ENCODE measurements around the gene DRGX. TPM values are rescaled to one million over a fixed set of nuclear protein-coding genes. Genes with fewer than 3 reads are reported as not detected.

Gene DRGX
- total RNA-seq, 2 donors from 2014 or later: not detected

DNA sequence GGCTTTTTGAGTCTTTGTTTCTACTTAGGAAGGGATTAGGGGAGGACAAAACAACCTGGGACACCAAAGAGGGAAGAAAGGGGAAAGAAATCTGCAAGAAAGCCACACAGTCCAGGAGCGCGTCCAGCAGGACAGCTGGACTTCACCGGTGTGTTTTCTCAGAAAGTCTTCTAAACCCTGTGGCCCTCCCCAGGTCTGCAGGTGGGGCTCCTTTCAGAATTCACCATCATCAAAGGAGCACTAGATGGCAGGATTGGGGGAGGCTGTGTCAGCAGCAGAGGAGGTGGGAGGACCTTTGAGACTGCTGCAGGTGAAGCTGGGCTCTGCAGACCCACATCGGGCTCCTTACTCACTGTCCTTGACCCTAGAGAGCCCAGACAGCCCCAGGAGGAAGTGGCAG, 13.9 kb upstream of the DRGX start:
- no peak for DNase-seq (ENCODE audit: low spot score)
- intact Hi-C loops (cut with DNase I): no loop called here

DNA sequence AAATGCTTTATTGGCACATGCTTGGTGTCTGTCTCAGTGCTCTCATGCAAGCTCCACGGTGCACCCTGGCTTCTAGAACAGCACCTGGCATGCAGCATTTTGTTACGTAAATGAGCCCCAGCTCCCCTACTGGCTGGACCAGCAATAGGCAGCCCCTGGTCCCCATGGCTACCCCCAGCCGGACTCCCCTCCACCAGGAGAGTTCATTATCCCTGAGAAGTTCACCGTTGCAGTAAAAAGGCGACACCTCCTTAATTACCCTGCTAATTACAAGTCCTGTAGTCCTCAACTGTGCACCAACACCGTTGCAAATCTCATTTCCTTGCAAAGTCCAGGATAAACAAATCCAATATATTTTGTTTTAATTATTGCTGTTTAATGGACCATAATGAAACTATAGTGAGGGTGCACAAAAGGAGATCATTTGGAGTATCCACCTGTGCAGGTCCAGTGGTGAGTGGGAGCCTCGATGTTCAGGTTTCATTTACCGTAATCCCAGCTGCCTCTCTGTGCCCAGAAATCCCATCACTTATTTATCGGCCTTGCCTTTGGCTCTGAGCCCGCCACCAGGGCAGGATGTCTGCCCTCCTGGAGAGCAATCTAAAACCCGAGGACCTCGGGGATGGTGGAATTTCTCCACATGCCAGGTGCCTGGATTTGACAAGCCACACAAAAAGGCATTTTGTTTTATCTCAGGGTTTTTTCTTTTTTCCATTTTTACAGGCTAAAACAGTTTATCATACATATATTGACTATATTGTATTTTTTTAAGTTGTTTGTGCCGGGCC, 12.8 kb upstream of the DRGX start:
- no peak for DNase-seq (ENCODE audit: low spot score)
- intact Hi-C loops (cut with DNase I): no loop called here

DNA sequence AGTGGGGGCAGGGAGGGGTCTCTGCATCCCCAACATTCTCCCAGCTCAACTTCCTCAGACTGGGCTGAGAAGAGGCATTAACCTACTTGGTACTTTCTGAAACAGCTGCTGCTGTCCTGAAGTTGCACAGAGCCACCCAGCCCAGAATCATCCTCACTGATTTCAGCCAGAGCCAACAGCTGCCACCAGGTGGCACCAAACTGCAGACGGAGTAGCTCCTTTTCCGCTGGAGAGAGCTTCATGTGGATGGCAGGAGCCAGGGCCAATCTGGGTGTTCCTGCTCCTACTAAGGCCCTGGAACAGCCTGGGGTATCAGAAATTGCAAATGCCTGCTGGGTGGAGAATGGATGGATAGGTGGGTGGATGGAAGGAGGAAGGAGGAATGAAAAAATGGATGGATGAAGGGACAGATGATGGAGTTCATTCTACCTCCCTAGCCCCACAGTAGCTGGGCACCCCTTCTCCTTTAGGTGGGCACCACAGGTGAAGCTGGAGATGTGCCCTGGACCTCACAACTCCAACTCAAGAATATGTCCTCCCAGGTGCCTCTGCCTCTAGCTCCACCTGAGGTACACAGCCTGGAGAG, 11.8 kb upstream of the DRGX start:
- intact Hi-C loops (cut with DNase I): no loop called here
- DNase-seq (ENCODE audit: low spot score): peak; percentile 94

DNA sequence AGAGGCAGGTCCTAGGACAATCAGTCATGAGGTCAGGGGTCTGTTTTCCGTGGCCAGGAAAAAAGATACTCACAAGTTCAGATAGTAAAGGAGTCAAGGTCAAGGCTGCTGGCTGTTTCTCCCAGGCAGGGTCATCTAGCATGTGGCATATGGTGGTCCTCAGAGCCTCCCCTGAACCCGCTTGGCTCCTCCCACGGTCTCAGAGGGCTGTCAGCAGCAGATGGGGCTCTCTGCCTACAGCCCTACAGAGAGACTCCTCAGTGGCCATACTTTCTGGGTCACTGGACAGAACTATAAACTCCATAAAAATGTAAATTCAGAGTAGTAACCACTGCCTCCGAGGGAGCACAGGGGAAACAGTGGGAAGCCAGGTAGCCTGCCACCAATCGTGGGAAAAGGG, 11.3 kb upstream of the DRGX start:
- intact Hi-C loops (cut with DNase I): no loop called here
- no peak for DNase-seq (ENCODE audit: low spot score)

DNA sequence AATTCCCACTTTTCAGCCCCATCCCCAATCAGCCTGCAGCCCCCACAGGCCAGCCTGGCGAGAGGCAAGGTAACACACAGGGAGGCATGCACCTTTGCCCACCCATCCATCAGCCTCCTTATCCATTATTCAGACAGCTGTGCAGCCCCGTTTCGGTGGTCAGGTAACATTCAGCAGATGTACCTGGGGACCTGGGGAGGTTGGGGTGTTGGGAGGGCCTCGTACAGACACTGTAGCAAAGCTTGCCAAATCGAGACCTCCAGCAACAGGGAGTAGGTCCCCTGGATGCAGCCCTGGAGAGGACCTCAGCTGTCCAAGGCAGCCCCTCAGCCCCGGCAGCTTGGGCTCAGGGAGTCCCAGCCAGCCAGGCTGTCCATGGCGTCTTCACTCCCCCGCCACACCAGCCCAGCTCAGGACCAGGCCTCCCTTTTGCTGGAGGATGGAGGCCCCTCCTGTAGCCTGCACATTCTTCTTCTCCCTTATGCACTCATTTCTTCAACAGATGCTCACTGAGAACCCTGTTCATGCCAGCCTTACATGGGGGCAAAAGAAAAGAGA, 8.5 kb upstream of the DRGX start:
- intact Hi-C loops (cut with DNase I): no loop called here
- no peak for DNase-seq (ENCODE audit: low spot score)

DNA sequence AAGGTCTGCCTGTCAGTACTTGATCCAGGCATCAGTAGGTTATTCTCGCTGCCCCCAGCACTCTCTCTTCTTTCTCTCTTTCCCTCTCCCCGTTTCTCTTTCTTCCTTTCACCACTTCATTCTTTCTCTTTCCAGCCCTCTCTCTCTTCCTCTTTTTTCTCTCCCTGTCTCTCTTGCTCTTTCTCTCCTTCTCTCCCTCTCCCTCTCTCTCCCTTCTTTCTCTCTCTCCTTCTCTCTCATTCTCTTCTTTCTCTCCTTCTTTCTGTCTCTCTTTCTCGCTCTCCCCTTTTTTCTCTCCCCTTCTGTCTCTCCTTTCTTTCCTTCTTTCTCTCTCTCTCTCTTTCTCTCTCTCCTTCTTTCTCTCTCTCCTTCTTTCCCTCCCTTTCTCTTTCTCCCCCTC, 7.5 kb upstream of the DRGX start:
- no peak for DNase-seq (ENCODE audit: low spot score)
- intact Hi-C loops (cut with DNase I): no loop called here

DNA sequence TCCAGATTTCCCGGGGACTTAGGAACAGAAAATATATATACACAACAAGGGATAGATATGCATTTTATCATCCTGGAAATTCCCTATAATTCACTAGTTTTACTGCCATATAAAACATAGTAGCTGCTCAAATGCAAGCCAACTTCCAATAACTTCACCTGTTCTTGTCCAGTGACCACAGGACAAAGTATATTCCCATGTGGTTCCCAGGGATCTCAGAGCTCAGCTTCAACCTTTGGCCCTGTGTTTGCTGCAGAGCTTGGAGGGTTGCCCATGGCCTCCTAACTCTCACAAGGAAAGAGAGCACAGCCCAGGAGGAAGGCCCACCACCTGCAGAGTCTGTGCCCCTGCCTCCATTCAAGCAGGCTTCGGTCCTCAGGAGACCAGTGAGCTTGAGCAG, 4.5 kb upstream of the DRGX start:
- intact Hi-C loops (cut with DNase I): no loop called here
- DNase-seq (ENCODE audit: low spot score): peak; percentile 28

DNA sequence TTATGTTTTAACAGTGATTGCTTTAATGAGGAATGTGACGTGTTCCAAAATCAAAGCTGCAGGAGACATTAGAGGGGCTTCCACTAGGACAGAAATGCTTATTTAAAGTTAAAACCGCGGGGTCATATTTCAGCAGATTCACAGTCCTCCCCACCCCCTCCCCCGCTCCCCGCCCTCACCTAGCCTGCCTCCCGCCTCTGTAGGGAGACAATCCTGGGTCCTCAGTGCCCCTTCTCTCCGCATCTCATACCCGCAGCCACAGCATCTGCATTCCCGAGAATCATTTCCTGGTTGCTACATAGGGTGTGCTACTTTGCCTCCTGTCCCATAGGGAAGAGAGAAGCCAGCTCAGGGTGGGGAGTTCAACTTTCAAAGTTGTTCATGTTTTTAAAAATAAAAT, 3.1 kb upstream of the DRGX start:
- intact Hi-C loops (cut with DNase I): no loop called here
- DNase-seq (ENCODE audit: low spot score): no peak

DNA sequence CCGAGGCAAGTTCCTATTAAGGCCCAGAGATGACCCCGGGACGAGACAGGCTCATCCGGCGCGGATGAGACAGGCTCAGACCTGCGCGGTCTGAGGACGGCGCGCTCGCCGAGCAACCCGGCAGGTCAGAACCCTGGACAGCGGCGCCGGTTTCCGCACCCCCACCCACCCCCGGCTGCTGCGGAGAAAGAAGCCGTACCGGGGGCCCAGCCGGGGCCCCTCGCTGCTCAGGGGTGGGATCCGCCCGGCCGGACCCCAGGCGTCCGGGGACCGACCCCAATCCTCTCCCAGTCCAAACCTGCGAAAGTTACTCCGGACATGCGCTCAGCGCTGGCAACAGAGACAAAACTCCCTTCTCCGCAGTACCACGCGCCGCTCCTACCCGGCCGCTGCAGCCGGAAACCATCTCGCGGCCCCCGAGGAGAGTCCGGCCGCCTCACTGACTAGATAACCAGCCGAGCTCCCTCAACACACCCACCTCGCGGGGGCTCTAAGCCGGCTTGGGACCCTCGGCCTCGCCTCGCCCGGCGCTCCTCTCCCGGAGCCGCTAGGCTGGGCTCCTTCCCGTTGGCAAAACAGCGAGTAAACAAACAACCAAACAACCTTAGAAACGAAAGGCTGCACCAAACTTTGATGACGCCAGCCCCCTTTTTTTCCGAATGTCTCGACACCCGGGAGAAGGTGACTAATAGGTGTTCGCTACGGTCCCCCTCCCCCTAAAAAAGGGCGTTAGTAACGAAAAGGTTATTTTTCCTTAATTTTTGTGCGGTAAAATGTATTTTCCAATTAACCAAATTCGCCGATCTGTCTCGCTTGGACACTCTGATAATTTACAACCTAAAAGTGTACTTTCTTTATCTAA, 2.3 kb upstream of the DRGX start:
- DNase-seq (ENCODE audit: low spot score): peak; percentile 87
- intact Hi-C loops (cut with DNase I): no loop called here

DNA sequence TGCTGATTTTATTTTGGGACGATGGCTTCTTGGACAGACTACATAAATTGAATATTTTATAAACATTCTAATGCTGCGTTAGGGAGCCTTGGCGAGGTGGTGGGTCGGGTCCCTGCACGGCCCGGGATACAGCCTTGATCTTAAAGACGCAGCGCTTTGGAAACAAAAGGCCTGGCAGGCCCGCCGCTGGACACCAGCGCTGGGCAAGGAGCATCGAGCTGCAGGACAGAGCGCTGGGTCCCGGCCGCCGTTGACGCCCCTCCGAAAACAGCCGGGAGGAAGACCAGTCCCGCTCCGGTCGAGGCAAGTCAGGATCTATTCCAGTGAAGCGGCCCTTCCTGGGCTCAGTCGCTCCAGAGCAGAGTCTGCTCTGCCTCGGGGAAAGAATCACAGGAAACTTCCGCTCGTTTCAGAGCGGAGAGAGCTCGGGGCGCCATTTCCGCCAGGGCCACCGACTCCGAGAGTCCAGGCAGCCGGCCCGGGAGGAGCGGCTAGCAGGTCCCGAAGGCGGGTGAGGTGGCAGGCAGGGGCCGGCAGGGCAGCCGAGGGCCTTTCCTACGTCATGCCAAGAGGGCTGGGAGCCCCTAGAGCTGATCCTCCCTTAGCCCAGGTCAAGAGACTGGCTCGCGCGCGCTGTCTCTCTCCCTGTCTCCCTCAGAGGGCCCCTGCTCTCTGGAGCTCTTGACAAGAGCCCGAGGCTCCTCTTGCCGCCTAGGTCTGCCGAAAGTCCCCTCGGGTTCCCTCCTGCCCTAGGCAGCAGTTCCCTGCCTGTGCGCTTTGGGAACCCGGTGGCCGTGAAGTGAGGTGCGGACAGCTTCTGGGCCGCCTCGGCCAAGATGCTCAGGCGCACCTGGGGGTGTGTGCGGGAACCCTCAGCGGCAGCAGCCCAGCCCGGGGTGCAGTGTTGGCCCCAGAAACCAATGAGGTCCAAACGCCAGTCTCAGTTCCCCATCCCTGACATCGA, 1.4 kb upstream of the DRGX start:
- DNase-seq (ENCODE audit: low spot score): peak; percentile 78
- intact Hi-C loops (cut with DNase I): no loop called here

DNA sequence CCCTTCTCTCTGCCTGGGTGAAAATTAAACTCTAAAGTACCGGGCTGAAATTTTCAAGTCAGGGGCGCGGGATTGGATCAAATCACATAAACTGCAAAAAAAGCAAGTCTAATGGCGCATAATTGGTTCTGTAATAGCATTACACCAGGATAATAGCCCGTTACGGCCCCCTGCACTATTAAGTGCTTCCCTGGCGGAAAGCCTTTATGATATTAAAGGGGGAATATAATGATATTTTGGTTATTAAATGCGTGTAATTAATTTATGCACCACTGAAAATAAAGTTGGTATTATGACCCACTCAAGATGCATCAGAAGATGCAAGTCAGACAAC, 744 bp upstream of the DRGX start:
- intact Hi-C loops (cut with DNase I): no loop called here
- peak; percentile 22 for DNase-seq (ENCODE audit: low spot score)

DNA sequence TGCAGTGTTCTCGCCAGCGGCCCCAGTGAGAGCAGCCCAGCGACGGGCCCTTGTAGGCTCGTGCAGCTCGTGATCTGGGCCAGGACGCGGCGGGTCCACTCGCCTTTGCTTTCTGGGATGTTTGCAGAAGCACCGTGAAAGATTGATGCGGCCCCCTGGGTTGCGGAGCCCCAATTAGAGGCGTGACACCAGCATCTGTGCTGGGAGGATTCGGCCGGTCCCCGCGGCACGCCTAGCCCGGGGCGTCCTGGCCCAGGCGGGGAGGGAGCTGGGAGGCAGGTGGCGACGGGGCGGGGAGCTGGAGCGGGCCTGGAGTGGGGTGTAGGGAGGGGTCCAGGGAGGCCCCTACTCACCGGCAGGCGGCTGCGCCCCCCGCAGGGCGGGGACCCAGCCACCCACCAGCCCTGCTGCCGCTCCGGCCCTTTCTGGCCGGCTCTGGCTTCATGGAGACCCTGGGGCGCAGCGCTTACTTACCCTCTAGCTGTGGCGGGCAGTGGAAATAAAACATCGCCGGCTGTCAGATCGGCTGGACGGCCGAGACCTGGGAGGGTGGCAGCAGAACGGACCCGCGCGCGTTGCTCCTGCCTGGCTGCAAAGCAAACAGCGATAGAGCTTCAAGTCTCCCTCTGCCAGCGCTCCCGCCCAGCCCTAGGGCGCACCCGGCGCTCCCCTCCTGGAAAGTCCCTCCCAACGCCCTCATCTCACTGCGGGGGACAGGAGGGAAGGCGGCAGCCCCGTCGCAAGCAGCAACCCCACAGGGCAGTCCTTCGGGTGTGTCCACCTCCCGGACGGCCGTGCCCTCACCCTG, 752 bp downstream of the DRGX start:
- intact Hi-C loops (cut with DNase I): no loop called here
- peak; percentile 74 for DNase-seq (ENCODE audit: low spot score)

DNA sequence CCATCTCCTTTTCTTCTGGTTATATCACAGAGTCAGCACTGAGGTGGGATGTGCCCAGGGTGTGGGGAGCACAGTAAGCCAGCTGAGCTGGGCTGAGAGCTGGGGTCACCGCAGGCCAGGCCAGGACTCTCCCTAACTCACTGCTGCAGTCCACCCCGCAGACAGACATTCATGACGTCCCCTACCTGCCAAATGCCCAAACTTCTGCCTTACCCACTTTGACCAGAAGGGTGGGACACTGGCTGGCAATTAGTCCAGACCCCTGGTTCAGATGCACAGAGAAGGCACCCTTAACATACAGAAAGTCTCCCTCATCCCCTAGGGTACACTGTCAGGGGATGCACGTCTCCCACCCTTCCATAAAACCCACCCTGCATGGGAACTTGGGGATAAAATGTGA, 2.1 kb downstream of the DRGX start:
- intact Hi-C loops (cut with DNase I): no loop called here
- peak; percentile 54 for DNase-seq (ENCODE audit: low spot score)

DNA sequence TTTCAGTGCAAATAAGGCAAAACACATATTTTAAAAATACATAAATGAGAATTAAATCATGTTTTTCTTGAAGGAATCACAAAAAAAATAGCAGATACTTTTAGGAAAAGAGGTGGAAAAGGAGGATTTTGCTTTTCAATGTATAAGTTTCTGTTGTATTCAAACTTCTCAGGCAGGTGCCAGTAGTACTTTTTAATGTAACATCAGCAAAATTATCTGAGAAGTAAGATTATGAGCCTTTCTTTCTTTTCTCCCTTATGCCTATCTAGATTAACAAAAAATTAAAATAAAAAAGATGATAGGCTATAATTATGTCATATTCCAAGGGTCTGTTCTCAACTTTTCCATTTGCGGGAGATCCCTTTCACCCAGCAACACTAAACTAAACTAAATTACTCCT, 2.6 kb downstream of the DRGX start:
- intact Hi-C loops (cut with DNase I): no loop called here

DNA sequence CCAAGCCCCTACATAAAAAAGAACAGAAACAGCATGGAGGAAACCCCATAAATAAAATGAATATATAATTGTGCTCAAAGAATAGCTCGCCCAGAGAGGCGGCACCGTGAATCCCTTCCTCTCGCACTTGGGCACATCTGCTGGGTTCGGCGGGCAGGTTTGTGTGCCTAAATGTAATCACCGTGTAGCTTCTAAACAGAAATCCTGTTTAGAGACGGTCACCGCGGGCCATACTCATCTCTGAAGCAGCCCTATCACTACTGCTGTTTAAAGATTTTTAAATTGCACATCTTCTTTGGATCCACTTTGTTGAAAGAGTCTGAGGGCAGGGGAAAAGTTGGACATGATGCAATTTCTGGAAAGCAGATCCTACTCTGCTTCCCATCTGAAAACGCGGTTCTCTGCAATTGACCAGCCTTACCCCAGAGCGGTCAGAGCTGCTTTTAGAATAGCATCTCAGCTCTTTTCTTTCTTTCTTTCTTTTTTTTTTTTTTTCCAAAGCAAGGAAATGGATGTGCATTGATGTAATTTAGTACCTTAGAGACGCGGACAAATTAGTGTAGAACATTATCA, 6.4 kb downstream of the DRGX start:
- intact Hi-C loops (cut with DNase I): no loop called here
- DNase-seq (ENCODE audit: low spot score): peak; percentile 58

More for the DNA sequence above, 2.6 kb downstream of the DRGX start:
- DNase-seq (ENCODE audit: low spot score): no peak

DNA sequence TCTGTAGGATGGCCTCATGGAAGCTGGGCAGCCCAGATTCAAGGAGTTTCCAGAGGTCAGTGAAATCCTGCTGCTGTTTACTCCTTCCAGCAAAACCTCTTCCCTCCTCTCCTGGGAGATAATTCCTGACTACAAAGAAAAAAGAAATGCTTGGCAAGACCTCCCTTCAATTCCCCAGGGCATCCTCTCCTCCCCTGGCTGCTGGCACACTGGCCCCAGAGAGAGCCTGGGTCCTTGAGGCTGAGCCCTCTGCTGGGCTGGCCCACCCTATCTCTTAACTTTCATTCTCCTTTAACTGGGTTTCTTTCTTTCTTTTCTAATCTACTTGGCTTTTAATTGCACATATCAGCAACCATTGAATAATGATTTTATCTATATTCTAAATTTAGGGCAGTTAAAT, 7.7 kb downstream of the DRGX start:
- intact Hi-C loops (cut with DNase I): no loop called here

DNA sequence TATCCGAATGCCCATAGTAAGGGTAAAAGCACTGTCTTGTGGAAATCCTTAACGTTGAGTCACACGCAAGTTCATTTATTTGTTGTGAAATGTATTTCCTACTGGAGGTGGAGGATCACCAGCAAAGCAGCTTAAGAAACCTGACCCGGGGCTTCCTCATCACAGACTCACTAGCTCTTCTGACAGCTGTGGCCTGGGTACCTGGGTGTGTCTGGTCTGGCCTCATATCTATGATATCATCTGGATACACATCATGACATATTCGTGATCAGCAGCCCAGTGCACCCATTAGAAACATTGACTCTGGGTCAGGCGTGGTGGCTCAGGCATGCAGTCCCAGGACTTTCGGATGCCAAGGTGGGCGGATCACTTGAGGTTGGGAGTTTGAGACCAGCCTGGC, 8.8 kb downstream of the DRGX start:
- peak; percentile 49 for DNase-seq (ENCODE audit: low spot score)
- intact Hi-C loops (cut with DNase I): no loop called here

More for the DNA sequence above, 7.7 kb downstream of the DRGX start:
- no peak for DNase-seq (ENCODE audit: low spot score)

Data from posterior vena cava (tissue), 2 donors.